Measurements from ENCODE around the gene RBM15.

DNA sequence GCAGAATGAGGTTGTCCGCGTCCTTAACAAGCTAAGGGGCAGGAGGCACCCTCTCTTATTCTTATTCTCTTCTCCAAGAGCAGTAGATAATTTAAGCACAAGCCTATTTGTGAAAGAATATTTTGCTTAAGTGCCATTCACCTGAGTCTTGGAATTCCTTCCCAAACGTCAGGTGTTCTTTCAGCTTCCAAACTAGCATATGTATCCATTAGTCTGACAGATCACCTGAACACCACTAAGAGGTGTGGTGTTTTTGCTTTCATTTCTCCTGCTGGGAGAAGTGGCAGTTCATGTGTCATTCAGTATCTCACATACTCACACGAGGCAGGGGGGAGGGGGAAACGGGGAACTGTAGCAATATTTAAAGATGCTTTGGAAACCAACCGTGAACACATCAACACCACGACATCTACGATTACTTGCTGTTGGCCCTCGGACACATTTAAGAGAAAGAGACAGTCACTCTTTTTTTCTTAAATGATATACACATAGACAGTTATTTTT is 45.5 kb upstream of the RBM15 start:
- TF ChIP-seq CTCF (IDR thresholded peaks at IDR 0.05) (no peak), EZH2 (IDR thresholded peaks at IDR 0.05; ENCODE audit: borderline replicate concordance, insufficient read depth, low read depth, low read length, poor library complexity, severe bottlenecking) (no peak)

Measured in B cell (primary cell).